NCI-H2029 (cell line): Measurements from ENCODE around the gene FOXO6.
"Not testable (repeated sequence)": the region's sequence is repeated elsewhere in the genome, so short reads cannot be mapped to it uniquely, and the experiment has no call there.

Source experiments
- DNase-seq: peaks from one replicate; lab custom pipeline; 2025; lab: John Stamatoyannopoulos, UW

Gene FOXO6

DNA sequence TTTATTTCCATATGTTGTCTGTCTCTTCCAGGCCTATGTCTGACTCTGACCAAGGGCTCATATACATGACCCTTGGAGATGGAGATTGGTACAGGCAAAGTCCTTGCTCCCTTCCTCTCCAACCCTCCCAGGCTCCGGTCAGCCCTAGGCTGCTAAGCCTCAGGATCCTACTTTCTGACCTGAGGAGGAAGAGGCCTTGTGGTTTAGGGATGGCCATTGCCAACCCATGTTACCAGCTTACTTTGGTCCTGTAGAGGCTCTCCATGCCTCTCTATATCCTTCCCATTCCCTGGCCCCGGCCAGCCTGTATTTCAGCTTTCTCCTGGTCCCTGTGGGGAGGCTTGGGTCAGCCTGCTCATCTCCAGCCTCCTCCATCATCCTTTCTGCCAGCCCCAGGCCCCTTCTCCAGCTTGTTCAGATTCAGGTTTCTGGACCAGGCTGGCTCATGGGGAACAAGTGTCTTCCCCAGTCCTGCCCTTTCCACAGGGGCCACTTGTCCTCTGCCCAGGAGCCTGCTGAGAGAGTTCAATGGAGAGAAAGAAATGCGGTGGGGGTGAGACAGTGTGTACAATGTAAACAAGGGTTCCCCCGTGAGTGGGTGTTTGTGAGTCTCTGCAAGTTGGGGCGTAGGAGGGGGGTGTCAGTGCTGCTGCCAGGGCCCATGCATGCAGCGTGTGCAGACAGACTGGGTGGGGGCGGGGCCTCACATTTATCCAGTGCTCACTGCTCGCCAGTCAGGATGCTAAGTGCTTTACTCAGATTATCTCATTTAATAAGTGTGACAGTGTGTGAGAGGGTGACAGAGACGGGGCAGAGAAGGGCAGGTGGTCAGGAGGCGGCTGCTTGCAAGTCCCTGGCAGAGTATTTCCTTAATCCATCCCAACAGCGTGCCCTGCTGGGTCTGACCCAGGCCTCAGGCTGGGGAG, 31.3 kb upstream of the FOXO6 start:
- no peak for DNase-seq

- no peak for DNase-seq
Observed at GRCh38 chr1:41330588-41331545, 30.4 kb upstream of the FOXO6 start.

- no peak for DNase-seq
Observed at GRCh38 chr1:41331546-41331917, 29.7 kb upstream of the FOXO6 start.

- not testable (repeated sequence) for DNase-seq
Observed at GRCh38 chr1:41332161-41332560, 29.1 kb upstream of the FOXO6 start.

- DNase-seq = no peak
Observed at GRCh38 chr1:41333146-41333784, 28.0 kb upstream of the FOXO6 start.

GRCh38 chr1:41338820-41339219, 22.4 kb upstream of the FOXO6 start:
- DNase-seq = peak; percentile 69

- peak; percentile 92 for DNase-seq
Observed at GRCh38 chr1:41340655-41341364, 20.4 kb upstream of the FOXO6 start.

DNA sequence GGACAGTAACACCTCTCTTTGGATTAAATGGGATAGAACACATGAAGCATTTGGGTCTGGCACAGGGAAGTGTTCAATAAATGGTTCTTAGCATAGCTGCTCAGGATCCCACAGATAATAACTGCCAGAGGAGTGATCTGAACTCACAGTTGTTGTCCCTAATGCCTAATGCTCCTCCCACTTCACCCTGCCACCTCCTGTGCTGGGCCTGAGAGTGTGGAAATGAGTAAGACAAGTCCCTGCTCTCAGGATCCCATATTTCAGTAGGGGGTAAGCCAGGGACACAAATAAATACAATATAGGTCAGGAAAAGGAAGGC, 19.9 kb upstream of the FOXO6 start:
- DNase-seq = no peak

DNA sequence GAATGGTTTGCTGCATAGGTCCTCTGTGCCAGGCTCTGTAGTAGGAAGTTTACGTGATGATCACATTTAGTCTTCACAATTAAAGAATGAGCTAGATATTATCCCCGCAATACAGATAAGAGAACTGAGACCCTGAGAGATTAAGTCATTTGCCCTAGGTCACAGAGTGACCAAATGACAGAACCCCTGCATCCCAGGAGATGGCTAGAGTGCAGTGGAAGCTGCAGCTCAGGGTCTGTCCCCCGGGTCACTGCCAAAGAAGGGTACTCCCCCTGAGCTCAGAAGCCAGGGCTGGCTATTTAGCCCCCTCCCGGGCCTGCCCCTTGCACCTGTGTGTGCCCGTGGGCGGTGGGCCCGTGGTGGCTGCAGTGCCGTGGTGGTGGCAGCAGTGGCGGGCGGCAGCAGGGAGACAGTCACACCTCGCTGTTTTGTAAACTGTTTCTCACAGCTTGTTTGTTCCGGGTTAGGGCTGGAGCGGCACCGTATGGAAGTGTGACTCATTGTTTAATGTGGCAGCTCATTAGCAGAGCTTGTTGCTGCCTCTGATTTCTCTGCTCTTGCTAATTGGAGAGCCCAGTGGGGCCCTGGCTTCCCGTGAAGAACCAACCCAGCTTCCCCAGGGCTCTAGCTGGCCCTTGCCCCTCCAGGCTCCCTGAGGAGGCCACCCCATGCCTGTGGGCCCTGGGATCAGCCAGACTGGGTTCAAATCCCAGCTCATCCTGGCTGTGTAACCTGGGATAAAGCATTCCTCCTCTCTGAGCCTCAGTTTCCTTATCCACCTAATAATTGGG, 19.3 kb upstream of the FOXO6 start:
- DNase-seq = peak; percentile 100

DNA sequence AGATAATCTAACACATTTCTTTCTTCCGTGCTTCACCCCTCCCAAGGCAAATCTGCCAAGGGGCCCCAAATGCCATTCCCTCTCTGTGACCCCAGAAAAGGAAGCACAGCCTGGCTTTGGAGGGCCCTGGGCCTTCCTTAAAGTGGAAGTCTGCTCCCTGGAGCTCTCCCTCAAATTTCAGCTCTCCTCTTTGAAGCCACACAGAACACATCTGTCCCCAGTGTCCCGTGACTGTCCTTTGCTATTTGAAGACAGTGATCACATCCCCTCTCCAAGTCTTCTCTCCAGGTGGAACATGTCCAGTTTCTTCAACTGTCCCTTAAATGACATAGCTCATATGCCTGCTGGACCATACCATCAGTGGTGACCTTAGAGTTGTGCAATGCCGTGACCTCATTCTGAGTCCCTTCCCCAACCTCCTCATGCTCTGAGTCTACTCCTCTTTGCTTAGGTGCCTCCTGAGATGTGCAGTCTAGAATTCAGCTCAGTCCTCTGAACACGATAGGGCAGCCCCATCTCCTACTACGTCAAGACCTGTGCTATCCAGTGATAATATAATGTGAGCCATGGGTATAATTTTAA, 18.4 kb upstream of the FOXO6 start:
- DNase-seq = no peak

- no peak for DNase-seq
Observed at GRCh38 chr1:41343790-41344699, 17.2 kb upstream of the FOXO6 start.

DNA sequence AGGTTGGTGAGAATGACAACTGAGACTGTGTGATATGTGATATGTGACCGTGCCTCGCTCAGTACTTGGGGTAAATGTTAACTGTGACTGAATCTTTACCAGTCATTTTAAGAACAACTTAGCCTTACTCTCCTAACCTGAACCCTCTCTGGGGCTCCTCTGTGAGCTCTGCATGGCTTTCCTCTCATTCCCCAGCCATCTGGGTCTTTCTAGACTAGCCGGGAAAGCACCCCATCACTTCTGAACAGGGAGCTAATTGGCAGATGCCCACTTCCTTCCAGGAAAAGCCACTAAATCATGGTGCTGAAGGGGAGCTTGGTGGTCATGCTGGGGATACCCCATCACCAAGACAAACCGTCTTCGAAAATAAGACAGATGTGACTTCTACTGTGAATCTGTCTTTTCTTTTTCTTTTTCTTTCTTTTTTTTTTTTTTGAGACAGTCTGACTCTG, 16.5 kb upstream of the FOXO6 start:
- DNase-seq = no peak

GRCh38 chr1:41345434-41346075, 15.7 kb upstream of the FOXO6 start:
- no peak for DNase-seq

- DNase-seq = no peak
Observed at GRCh38 chr1:41347276-41347675, 14.0 kb upstream of the FOXO6 start.

DNA sequence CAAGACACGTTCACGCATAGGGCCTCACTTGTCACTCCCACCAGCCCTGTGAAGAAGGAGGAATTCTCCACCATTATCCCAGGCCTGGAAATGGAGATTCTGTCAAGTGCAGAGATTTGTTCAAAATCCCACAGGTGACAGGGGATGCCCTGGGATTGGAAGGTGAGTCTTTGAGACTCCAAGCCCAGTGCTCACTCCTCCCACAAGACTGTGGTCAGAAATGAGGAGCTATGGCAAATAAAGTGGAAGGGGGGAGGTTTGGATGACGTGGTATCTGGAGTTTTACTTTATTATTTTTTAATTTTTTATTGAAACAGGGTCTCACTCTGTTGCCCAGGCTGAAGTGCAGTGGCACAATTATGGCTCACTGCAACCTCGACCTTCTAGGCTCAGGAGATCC, 12.8 kb upstream of the FOXO6 start:
- DNase-seq = no peak

DNA sequence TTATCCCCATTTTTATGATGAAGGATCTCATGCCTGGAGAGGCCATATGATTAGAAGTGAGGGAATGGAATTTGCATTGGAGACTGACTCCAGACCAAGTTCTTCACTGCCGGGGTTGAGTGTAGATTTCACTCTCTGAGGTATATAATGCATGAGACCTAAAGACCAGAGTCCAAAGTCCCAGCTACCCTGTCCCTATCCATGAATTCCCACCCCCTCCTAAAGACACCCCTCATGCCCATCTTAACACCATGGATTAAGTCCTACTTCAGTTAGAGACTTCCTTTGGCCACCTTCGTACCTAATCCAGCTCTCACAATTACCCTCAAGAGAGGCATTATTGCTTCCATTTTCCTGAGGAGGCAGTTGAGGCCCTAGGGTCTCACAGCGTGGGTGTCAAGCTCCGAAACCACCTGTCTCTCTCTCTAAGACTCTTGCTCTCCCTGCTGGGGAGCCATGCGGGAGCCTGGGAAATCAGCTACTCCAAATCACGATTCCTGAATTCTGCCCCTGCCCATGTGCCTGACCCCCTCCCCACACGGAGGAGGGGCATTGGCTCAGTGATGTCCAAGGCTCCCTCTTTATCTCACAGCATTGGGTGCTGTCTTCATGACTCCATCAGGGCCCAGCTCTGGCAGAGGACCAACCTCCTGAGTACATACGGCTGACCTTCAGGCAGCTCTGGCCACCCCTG, 11.7 kb upstream of the FOXO6 start:
- no peak for DNase-seq

- DNase-seq = no peak
Observed at GRCh38 chr1:41350055-41350378, 11.2 kb upstream of the FOXO6 start.
